Stomach smooth muscle (tissue), 2 donors: ENCODE data around the gene RNF115.
"Not testable (repeated sequence)": the region's sequence is repeated elsewhere in the genome, so short reads cannot be mapped to it uniquely, and the experiment has no call there.

Experiments
- H3K27ac ChIP-seq: one replicate; pipeline ENCODE4 v1.7.0; 2013; ENCODE audit warnings: mild to moderate bottlenecking, low read length, inconsistent platforms
- H3K27me3 ChIP-seq, 2 donors: one replicate each; pipeline ENCODE4 v1.7.0; 2013; ENCODE audit warnings: low read length in 2 of 2; ENCODE audit not compliant: insufficient read depth in 2 of 2, control insufficient read depth in 1 of 2
- H3K36me3 ChIP-seq, 2 donors: one replicate each; pipeline ENCODE4 v1.7.0; 2013; ENCODE audit warnings: low read length in 2 of 2; ENCODE audit not compliant: control insufficient read depth in 2 of 2, insufficient read depth in 2 of 2
- H3K4me1 ChIP-seq: one replicate; pipeline ENCODE4 v1.7.0; 2013; ENCODE audit warnings: low read length; ENCODE audit not compliant: control insufficient read depth, insufficient read depth
- H3K4me3 ChIP-seq, 2 donors: one replicate each; pipeline ENCODE4 v1.7.0; 2013; ENCODE audit warnings: low read length in 2 of 2
- H3K9ac ChIP-seq, 2 donors: one replicate each; pipeline ENCODE4 v1.7.0; 2013; ENCODE audit warnings: low read length in 2 of 2, mild to moderate bottlenecking in 1 of 2
- H3K9me3 ChIP-seq, 2 donors: one replicate each; pipeline ENCODE4 v1.7.0; 2013; ENCODE audit warnings: low read length in 2 of 2; ENCODE audit not compliant: control insufficient read depth in 2 of 2
- donor health status: healthy.
- donor health status: Pancreatic carcinoma.

Gene RNF115

DNA sequence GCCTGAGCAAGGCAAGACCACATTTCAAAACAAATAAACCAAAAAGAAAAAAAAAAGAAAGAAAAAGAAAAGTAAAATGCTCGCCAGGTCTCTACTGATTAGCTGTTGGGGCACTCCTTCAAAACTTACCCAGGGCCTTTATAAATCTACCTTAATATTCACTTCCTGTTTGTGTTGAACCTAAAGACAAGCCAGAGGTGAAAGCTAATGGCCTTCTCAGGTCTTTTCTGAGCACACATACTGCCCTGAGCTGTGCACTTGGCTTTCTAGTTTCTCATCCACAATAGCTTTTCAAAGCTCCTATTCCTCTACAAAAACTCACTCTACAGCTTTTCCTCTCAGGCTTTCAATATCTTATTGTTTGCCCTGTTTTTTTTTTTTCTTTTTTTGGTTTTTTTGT, 50.5 kb downstream of the RNF115 start:
- Histone ChIP-seq H3K4me1 (no peaks in the 10 kb centered on the region), H3K9me3 (no peaks in the 10 kb centered on the region), H3K4me3 (no peak overlapping the region), H3K27me3 (no peaks in the 10 kb centered on the region), H3K9ac (no peak overlapping the region), H3K36me3 (peaks cover 4 to 9% of the 10 kb centered on the region in 2 donors), H3K27ac (no peak overlapping the region)

DNA sequence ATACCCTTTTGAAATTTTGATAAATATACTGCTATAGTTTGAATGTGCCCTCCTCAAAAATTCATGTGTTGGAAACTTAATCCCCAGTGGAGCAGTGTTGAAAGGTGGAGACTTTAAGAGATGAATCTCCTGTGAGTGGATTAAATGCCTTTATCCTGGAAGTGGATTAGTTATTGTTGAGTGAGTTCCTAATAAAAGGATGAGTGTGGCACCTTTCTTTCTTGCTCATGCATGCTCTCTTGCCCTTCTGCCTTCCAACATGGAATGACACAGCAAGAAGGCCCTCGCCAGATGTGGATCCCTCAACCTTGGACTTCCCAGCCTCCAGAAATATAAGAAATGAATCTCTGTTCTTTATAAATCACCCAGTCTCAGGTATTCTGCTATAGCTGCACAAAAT, 52.8 kb downstream of the RNF115 start:
- no peak overlapping the region for H3K9ac ChIP-seq
- no peak overlapping the region for H3K4me3 ChIP-seq
- no peaks in the 10 kb centered on the region for H3K9me3 ChIP-seq
- H3K27ac ChIP-seq: no peak overlapping the region
- peaks cover 4 to 9% of the 10 kb centered on the region in 2 donors for H3K36me3 ChIP-seq
- no peaks in the 10 kb centered on the region for H3K4me1 ChIP-seq
- H3K27me3 ChIP-seq: no peaks in the 10 kb centered on the region

DNA sequence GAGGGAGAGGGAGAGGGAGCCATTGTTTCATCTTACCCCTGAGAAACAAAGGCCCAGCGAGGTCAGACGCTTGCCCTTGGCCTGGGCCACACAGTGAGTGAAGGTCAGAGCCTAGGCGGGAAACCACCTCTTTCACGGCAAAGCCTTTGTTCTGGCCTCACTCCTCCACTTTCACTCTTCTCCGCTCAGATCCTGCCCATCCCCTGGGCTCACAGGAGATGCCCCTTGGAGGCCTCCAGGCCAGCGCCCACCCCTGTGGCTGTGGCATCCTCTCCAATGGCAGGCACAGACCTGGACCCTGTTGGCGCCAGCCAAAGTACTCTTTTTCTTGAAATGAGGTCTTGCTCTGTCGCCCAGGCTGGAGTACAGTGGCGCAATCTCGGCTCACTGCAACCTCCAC, 55.9 kb downstream of the RNF115 start:
- H3K27me3 ChIP-seq, H3K27ac ChIP-seq, H3K36me3 ChIP-seq, H3K4me3 ChIP-seq, H3K4me1 ChIP-seq, H3K9me3 ChIP-seq, H3K9ac ChIP-seq: not testable (repeated sequence)

DNA sequence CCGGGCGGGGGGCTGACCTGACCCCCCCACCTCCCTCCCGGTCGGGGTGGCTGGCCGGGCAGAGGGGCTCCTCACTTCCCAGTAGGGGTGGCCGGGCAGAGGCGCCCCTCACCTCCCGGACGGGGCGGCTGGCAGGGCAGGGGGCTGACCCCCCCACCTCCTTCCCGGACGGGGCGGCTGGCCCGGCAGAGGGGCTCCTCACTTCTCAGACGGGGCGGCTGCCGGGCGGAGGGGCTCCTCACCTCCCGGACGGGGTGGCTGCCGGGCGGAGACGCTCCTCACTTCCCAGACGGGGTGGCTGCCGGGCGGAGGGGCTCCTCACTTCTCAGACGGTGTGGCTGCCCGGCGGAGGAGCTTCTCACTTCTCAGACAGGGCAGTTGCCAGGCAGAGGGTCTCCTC, 57.0 kb downstream of the RNF115 start:
- not testable (repeated sequence) for H3K4me1 ChIP-seq, H3K9me3 ChIP-seq, H3K27me3 ChIP-seq, H3K9ac ChIP-seq, H3K27ac ChIP-seq, H3K4me3 ChIP-seq, H3K36me3 ChIP-seq

DNA sequence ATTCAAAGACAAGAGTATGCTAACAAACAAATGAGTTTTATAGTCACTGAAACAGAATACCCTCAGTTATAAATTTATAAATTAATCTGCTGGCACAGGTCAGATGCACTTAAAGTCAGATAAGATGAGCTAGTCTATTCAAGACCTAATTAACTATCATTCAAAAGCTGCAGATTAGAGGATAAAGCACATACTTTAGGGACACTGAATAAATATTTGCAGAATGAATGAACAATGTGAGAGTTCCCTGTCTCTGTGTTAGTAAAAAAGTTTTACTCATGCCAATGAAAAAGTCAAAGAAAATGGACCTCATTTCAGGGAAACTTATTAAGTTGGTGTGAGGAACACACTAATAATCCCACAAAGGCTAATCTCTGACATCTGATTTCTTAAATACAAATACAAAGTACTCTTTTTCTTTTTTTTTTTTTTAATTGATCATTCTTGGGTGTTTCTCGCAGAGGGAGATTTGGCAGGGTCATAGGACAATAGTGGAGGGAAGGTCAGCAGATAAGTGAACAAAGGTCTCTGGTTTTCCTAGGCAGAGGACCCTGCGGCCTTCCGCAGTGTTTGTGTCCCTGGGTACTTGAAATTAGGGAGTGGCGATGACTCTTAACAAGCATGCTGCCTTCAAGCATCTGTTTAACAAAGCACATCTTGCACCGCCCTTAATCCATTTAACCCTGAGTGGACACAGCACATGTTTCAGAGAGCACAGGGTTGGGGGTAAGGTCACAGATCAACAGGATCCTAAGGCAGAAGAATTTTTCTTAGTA, 58.1 kb downstream of the RNF115 start:
- H3K36me3 ChIP-seq, H3K9me3 ChIP-seq, H3K27ac ChIP-seq, H3K27me3 ChIP-seq, H3K9ac ChIP-seq, H3K4me1 ChIP-seq, H3K4me3 ChIP-seq: not testable (repeated sequence)

GRCh38 chr1:145765127-145765526, 58.8 kb downstream of the RNF115 start:
- not testable (repeated sequence) for H3K27me3 ChIP-seq, H3K4me1 ChIP-seq, H3K27ac ChIP-seq, H3K9me3 ChIP-seq, H3K4me3 ChIP-seq, H3K36me3 ChIP-seq, H3K9ac ChIP-seq

DNA sequence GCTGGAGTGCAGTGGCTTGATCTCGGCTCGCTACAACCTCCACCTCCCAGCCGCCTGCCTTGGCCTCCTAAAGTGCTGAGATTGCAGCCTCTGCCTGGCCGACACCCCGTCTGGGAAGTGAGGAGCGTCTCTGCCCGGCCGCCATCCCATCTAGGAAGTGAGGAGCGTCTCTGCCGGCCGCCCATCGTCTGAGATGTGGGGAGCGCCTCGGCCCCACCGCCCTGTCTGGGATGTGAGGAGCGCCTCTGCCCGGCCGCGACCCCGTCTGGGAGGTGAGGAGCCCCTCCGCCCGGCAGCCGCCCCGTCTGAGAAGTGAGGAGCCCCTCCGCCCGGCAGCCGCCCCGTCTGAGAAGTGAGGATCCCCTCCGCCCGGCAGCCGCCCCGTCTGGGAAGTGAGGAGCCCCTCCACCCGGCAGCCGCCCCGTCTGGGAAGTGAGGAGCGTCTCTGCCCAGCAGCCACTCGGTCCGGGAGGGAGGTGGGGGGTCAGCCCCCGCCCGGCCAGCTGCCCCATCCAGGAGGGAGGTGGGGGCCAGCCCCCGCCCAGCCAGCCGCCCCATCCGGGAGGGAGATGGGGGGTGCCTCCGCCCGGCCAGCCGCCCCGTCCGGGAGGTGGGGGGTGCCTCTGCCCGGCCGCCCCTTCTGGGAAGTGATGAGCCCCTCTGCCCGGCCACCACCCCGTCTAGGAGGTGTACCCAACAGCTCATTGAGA, 59.5 kb downstream of the RNF115 start:
- not testable (repeated sequence) for H3K9me3 ChIP-seq, H3K9ac ChIP-seq, H3K4me3 ChIP-seq, H3K27me3 ChIP-seq, H3K36me3 ChIP-seq, H3K27ac ChIP-seq, H3K4me1 ChIP-seq

- not testable (repeated sequence) for H3K4me3 ChIP-seq, H3K9ac ChIP-seq, H3K27me3 ChIP-seq, H3K9me3 ChIP-seq, H3K36me3 ChIP-seq, H3K4me1 ChIP-seq, H3K27ac ChIP-seq
These were observed 61.9 kb downstream of the RNF115 start for GRCh38 chr1:145762001-145762400.

DNA sequence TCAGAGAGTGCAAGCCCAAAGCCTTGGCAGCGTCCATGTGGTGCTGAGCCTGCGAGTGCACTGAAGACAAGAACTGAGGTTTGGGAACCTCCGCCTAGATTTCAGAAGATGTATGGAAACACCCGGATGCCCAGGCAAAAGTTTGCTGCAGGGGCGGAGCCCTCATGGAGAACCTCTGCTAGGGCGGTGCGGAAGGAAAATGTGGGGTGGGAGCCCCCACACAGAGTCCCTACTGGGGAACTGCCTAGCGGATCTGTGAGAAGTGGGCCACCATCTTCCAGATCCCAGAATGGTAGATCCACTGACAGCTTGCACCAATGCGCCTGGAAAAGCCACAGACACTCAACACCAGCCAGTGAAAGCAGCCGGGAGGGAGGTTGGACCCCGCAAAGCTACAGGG, 62.4 kb downstream of the RNF115 start:
- H3K36me3 ChIP-seq, H3K27me3 ChIP-seq, H3K4me3 ChIP-seq, H3K4me1 ChIP-seq, H3K9ac ChIP-seq, H3K9me3 ChIP-seq, H3K27ac ChIP-seq: not testable (repeated sequence)

DNA sequence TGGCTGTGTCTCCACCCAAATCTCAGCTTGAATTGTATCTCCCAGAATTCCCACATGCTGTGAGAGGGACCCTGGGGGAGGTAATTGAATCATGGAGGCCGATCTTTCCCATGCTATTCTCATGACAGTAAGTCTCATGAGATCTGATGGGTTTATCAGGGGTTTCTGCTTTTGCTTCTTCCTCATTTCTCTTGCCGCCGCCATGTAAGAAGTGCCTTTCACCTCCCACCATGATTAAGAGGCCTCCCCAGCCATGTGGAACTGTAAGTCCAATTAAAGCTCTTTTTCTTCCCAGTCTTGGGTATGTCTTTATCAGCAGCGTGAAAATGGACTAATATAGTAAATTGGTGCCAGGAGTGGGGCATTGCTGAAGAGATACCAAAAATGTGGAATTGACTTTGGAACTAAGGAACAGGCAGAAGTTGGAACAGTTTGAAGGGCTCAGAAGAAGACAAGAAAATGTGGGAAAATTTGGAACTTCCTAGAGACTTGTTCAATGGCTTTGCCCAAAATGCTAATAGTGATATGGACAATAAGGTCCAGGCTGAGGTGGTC, 63.4 kb downstream of the RNF115 start:
- not testable (repeated sequence) for H3K27me3 ChIP-seq, H3K9me3 ChIP-seq, H3K36me3 ChIP-seq, H3K4me3 ChIP-seq, H3K9ac ChIP-seq, H3K4me1 ChIP-seq, H3K27ac ChIP-seq

GRCh38 chr1:145759721-145760120, 64.2 kb downstream of the RNF115 start:
- Histone ChIP-seq H3K9ac (no peak overlapping the region), H3K27me3 (no peaks in the 10 kb centered on the region), H3K4me1 (no peaks in the 10 kb centered on the region), H3K36me3 (peaks cover 5 to 9% of the 10 kb centered on the region in 2 donors), H3K27ac (no peak overlapping the region), H3K4me3 (no peak overlapping the region), H3K9me3 (no peaks in the 10 kb centered on the region)
